Subcutaneous abdominal adipose tissue (tissue), 5 donors: Measurements from ENCODE around the gene ABO.

Source experiments
- H3K27ac ChIP-seq: one replicate; pipeline ENCODE4 v1.7.0; 2013; ENCODE audit warnings: low read depth, mild to moderate bottlenecking, inconsistent platforms, low read length, moderate library complexity
- H3K27me3 ChIP-seq, 5 donors: one replicate each; pipeline ENCODE4 v1.7.0; 2013; ENCODE audit warnings: low read length in 5 of 5, inconsistent platforms in 1 of 5; ENCODE audit not compliant: control insufficient read depth in 5 of 5, insufficient read depth in 4 of 5
- H3K36me3 ChIP-seq, 5 donors: one replicate each; pipeline ENCODE4 v1.7.0; 2013; ENCODE audit warnings: low read length in 5 of 5; ENCODE audit not compliant: control insufficient read depth in 5 of 5, insufficient read depth in 5 of 5
- H3K4me1 ChIP-seq, 5 donors: one replicate each; pipeline ENCODE4 v1.7.0; 2013; ENCODE audit warnings: low read length in 5 of 5, mild to moderate bottlenecking in 3 of 5, moderate library complexity in 1 of 5; ENCODE audit not compliant: control insufficient read depth in 5 of 5, insufficient read depth in 5 of 5
- H3K4me3 ChIP-seq, 5 donors: one replicate each; pipeline ENCODE4 v1.7.0; 2013; ENCODE audit warnings: low read length in 5 of 5, low read depth in 1 of 5
- H3K9ac ChIP-seq, 5 donors: one replicate each; pipeline ENCODE4 v1.7.0; 2013; ENCODE audit warnings: low read length in 5 of 5, mild to moderate bottlenecking in 4 of 5, moderate library complexity in 3 of 5
- H3K9me3 ChIP-seq, 5 donors: one replicate each; pipeline ENCODE4 v1.7.0; 2013; ENCODE audit warnings: low read length in 5 of 5; ENCODE audit not compliant: control insufficient read depth in 5 of 5
- donor health status: healthy.
- donor health status: healthy.
- donor health status: healthy.
- donor health status: healthy.
- donor health status: healthy.

Gene ABO

GRCh38 chr9:133247632-133248031 lies 27.4 kb downstream of the ABO start:
- Histone ChIP-seq H3K9me3 (no peaks in the 10 kb centered on the region), H3K27ac (no peak overlapping the region), H3K27me3 (peaks cover 2 to 14% (median 9%) of the 10 kb centered on the region in 5 donors), H3K36me3 (no peaks in the 10 kb centered on the region), H3K4me3 (no peak overlapping the region), H3K9ac (no peak overlapping the region), H3K4me1 (peaks cover 0 to 12% (median 0%) of the 10 kb centered on the region in 5 donors)

DNA sequence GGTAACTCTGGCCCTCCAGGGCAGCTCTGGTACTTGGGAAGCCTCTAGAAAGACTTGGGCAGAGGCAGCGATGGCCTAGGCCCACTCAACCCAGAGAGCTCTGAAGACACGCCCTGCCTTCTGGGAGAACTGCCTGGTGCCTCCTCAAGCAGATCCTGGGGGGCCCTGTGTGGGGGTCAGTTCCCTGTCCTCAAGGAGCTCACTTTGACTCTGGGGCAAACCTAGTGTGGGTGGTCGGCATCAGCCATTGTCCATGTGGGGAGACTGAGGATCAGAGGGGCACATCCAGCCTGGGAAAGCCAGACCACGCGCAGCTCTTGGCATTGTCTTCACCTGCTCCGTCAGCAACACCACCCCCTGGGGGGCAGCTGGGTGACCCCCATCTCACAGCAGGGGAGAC lies 28.0 kb downstream of the ABO start:
- H3K4me1 ChIP-seq, result peaks cover 0 to 5% (median 0%) of the 10 kb centered on the region in 5 donors
- no peaks in the 10 kb centered on the region for H3K36me3 ChIP-seq
- no peak overlapping the region for H3K9ac ChIP-seq
- H3K9me3 ChIP-seq, result no peaks in the 10 kb centered on the region
- H3K4me3 ChIP-seq, result no peak overlapping the region
- H3K27ac ChIP-seq, result no peak overlapping the region
- H3K27me3 ChIP-seq, result peaks cover 2 to 14% (median 9%) of the 10 kb centered on the region in 5 donors

DNA sequence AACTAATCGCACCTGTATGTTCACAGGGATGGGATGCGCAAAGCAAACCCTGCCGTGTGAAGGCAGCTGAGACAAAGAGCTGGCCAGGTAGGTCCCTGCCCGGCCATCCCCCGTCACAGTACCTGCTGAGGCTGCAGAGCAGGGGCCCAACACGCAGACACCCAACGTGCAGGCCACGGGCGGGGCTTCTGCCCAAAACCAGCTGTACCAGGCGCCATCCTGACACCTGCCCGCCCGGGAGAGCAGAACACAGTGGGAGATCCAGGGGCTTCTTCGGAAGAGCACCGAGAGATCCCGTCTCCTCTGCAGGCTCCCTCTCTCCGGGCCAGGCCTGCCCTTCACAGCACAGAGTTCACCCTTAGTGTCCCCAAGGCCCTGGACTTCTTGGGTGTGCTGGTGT lies 28.4 kb downstream of the ABO start:
- Histone ChIP-seq H3K9ac (no peak overlapping the region), H3K4me1 (peaks cover 0 to under 1% (median 0%) of the 10 kb centered on the region in 5 donors), H3K27ac (no peak overlapping the region), H3K36me3 (no peaks in the 10 kb centered on the region), H3K27me3 (peaks cover 2 to 11% (median 9%) of the 10 kb centered on the region in 5 donors), H3K4me3 (no peak overlapping the region), H3K9me3 (no peaks in the 10 kb centered on the region)

DNA sequence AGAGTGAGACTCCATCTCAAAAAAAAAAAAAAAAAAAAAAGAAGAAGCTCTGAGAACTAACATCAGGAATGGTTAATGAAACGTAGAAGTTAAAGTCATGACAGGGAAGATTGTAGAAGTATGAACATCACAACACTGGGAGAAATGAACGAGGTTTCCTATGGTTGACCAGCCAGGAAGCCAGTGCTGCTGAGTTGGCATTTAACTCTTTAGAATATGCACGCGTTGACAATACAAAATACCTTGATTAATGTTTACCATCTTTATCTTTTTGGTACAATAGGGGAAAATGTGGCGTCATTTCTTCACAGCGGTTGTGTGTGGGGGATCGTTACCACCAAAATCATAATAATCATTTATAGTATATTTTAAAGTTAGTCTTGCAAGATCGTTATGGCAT lies 32.0 kb downstream of the ABO start:
- Histone ChIP-seq H3K9ac (no peak overlapping the region), H3K4me3 (no peak overlapping the region), H3K27me3 (peaks cover 2 to 9% (median 5%) of the 10 kb centered on the region in 5 donors)

GRCh38 chr9:133242241-133242640 lies 32.8 kb downstream of the ABO start:
- Histone ChIP-seq H3K4me3 (no peak overlapping the region), H3K27me3 (peaks cover 2 to 9% (median 5%) of the 10 kb centered on the region in 5 donors), H3K4me1 (peaks cover 7 to 22% (median 19%) of the 10 kb centered on the region in 5 donors), H3K9me3 (no peaks in the 10 kb centered on the region), H3K36me3 (no peaks in the 10 kb centered on the region), H3K9ac (no peak overlapping the region), H3K27ac (no peak overlapping the region)

More for the DNA sequence above, 32.0 kb downstream of the ABO start:
- H3K36me3 ChIP-seq, result no peaks in the 10 kb centered on the region
- no peak overlapping the region for H3K27ac ChIP-seq
- peaks cover 3 to 17% (median 14%) of the 10 kb centered on the region in 5 donors for H3K4me1 ChIP-seq
- no peaks in the 10 kb centered on the region for H3K9me3 ChIP-seq

GRCh38 chr9:133239533-133240090 lies 35.4 kb downstream of the ABO start:
- Histone ChIP-seq H3K9me3 (no peaks in the 10 kb centered on the region), H3K27ac (no peak overlapping the region), H3K9ac (no peak overlapping the region), H3K4me1 (peaks cover 7 to 30% (median 26%) of the 10 kb centered on the region in 5 donors), H3K36me3 (no peaks in the 10 kb centered on the region), H3K27me3 (no peaks in the 10 kb centered on the region), H3K4me3 (peak overlapping the region in 1 of 5 donors; percentile 63)

DNA sequence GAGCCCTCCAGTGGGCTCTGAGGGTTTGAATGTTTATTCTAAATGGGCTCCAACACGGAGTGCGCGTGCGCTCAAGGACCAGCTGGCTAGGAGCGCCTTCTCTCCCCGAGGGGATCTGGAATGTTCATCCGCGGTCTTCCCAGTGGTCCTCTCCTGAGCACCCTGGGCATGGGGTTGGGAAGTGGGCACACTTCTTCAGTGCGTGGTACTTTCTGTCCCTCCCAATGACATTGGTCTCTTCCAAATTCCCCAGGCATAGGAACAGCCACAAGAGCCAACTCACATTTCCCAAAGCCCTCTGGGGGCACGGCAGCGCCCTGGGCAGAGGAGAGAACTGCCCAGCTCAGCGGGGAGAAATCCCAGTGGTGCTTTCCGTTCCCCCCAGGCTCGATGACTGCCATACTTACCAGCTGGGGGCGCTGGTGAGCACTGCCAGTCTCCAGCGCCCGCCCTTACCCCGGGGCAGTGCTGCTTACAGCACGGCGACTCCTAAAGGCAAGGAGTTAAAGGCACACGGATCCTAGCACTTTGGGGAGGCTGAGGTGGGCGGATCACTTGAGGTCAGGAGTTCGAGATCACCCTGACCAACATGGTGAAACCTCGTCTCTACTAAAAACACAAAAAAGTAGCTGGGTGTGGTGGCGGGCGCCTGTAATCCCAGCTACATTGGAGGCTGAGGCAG lies 36.0 kb downstream of the ABO start:
- no peaks in the 10 kb centered on the region for H3K27me3 ChIP-seq
- peak overlapping the region; percentile 52 to 69 (median 54) for H3K4me3 ChIP-seq
- H3K4me1 ChIP-seq, result peaks cover 7 to 30% (median 28%) of the 10 kb centered on the region in 5 donors
- no peaks in the 10 kb centered on the region for H3K36me3 ChIP-seq
- H3K9ac ChIP-seq, result peak overlapping the region in 2 of 5 donors; percentile 22 to 52
- no peaks in the 10 kb centered on the region for H3K9me3 ChIP-seq
- peak overlapping the region; percentile 79 for H3K27ac ChIP-seq

- peak overlapping the region in 2 of 5 donors; percentile 22 to 52 for H3K9ac ChIP-seq
- H3K27me3 ChIP-seq, result no peaks in the 10 kb centered on the region
- H3K9me3 ChIP-seq, result no peaks in the 10 kb centered on the region
- peak overlapping the region; percentile 52 to 69 (median 54) for H3K4me3 ChIP-seq
- peaks cover 7 to 30% (median 28%) of the 10 kb centered on the region in 5 donors for H3K4me1 ChIP-seq
- H3K27ac ChIP-seq, result peak overlapping the region; percentile 79
- no peaks in the 10 kb centered on the region for H3K36me3 ChIP-seq
Measured at GRCh38 chr9:133238272-133238850, 36.6 kb downstream of the ABO start.

DNA sequence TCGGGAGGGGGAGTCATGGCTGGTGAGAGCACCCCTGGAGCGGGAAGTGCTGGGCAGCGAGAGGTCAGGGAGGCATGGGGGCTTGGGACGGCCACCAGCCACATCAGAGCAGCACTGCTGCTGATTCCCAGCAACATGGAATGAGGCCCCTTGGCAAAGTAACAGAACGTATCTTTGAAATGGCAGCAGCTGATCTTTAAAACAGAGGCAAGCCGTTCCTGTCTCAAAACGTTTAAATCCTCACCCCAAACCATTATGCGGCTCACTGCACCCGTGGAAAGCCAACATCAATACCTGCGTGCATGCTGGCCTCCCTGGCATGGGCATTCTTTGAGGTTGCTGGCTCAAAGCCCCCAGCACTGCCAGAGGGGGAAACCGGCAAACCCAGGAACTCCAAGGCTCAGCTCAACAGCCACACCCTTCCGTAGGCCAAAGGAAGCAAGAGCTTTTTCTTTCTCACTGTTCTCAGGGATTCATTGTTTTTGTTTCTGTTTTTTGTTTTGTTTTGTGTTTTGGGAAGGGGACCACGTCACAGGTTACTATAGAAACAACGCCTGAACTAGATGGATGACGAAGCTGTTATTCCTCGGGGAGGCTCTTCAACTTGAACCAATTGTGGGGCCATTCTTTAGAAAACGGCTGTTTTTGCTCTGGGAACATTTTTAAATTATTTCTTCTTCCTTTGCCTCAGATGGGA lies 37.8 kb downstream of the ABO start:
- peak overlapping the region; percentile 79 for H3K27ac ChIP-seq
- peaks cover 7 to 30% (median 28%) of the 10 kb centered on the region in 5 donors for H3K4me1 ChIP-seq
- H3K9ac ChIP-seq, result peak overlapping the region in 1 of 5 donors; percentile 43
- H3K36me3 ChIP-seq, result no peaks in the 10 kb centered on the region
- no peaks in the 10 kb centered on the region for H3K9me3 ChIP-seq
- peak overlapping the region in 4 of 5 donors; percentile 1 to 47 (median 28) for H3K4me3 ChIP-seq
- H3K27me3 ChIP-seq, result no peaks in the 10 kb centered on the region
